Measurements from ENCODE around the gene PDZK1IP1.
"Not testable (repeated sequence)": the region's sequence is repeated elsewhere in the genome, so short reads cannot be mapped to it uniquely, and the experiment has no call there.

PDZK1IP1 gene

DNA sequence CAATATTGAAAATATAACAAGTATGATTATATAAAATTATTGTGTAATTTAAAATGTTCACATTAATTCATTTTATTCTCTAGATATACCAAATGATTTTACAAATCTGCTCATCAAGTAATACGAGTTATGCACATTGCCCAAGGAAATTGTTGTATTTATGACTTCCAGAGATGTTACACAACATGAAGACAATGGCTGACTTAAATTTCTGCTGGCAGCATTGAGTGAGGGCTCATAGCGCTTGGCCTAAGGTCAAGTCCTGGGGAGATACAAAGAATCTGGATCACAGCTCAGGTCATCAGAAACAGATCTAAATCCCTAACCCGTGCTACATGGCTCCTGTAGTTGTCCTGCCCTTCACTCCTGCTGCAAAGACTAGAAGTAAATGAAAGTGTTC is 49.5 kb downstream of the PDZK1IP1 start:
- DNase-seq (ENCODE audit: low read depth in 2 of 2, low spot score in 1 of 2) = not testable (repeated sequence)

GRCh38 chr1:47137925-47138615 is 51.8 kb downstream of the PDZK1IP1 start:
- DNase-seq (ENCODE audit: low read depth in 2 of 2, low spot score in 1 of 2) = no peak

DNA sequence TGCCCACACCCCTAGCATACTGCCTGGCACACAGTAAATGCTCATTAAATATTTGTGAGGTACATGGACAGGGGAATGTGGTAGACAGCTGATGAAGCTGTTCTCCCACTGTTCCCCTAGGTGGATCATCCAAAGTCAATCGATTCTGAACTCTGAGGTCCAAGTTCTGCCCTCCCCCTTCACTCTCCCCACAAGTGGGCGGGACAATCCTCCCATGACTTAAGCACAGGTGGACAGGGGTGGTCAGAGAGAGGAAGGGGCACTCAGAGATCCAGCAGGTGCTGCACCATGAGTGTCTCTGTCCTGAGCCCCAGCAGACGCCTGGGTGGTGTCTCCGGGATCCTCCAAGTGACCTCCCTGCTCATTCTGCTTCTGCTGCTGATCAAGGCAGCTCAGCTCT is 52.6 kb downstream of the PDZK1IP1 start, which contains the start of gene CYP4A22:
Gene CYP4A22, plus strand, starts transcription at position 244 of the 400 bp plus-strand sequence. Its CDS starts 45 bp downstream, at position 289.
- DNase-seq (ENCODE audit: low read depth in 2 of 2, low spot score in 1 of 2) = no peak

Data from stimulated activated CD8-positive, alpha-beta memory T cell treated with anti-CD3 and anti-CD28 coated beads, Interleukin-4, amount 100 ng/mL, for 4 hours (primary cell).